Endothelial cell of umbilical vein (primary cell): Measurements from ENCODE around the gene ABTB2.

ENCODE experiments used
- EZH2 ChIP-seq: IDR thresholded peaks from 2 replicates; pipeline ENCODE4 v1.6.1; 2012; ENCODE audit warnings: borderline replicate concordance, low read depth, mild to moderate bottlenecking, moderate library complexity, low read length, inconsistent platforms; ENCODE audit not compliant: severe bottlenecking
- POLR2A ChIP-seq: IDR thresholded peaks from 2 replicates; pipeline ENCODE4 v1.6.1; 2012; ENCODE audit warnings: low read depth, mild to moderate bottlenecking, control low read depth, low read length
- POLR2AphosphoS5 ChIP-seq: IDR thresholded peaks from 2 replicates; pipeline ENCODE4 v1.6.1; 2012; ENCODE audit warnings: low read depth, mild to moderate bottlenecking, control low read depth, low read length, moderate library complexity; ENCODE audit not compliant: insufficient read depth

GRCh38 chr11:34335331-34335730, 22.5 kb downstream of the ABTB2 start:
- no peak for TF ChIP-seq POLR2A
- no peak for TF ChIP-seq POLR2AphosphoS5
- no peak for TF ChIP-seq EZH2
